GM21447 (cell line): ENCODE results near the gene NAIF1.
A peak's percentile ranks its signal among the peaks of the same experiment; 100 is the strongest.
"Not testable (repeated sequence)": the region's sequence is repeated elsewhere in the genome, so short reads cannot be mapped to it uniquely, and the experiment has no call there.

Source experiments
- ATAC-seq: cut with Tn5 transposase; IDR thresholded peaks from one replicate; pipeline ENCODE4 v1.9.1; 2021; ENCODE audit not compliant: unreplicated experiment

The NAIF1 gene

GRCh38 chr9:128034821-128035652 is 32.1 kb downstream of the NAIF1 start:
- no peak for ATAC-seq

DNA sequence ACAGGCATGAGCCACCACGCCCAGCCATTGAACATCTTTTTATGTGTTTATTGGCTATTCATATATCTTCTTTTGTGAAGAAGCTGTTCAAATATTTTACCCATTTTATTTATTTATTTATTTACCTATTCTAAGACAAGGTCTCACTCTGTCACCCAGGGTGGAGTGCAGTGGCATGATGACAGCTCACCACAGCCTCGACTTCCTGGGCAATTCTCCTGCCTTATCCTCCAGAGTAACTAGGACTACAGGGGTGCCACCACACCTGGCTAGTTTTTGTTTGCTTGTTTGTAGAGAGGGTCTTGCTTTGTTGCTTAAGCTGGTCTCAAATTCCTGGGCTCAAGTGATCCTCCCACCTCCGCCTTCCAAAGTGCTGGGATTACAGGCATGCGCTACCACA is 33.5 kb downstream of the NAIF1 start:
- no peak for ATAC-seq

GRCh38 chr9:128027705-128028104 is 39.4 kb downstream of the NAIF1 start:
- ATAC-seq = no peak

DNA sequence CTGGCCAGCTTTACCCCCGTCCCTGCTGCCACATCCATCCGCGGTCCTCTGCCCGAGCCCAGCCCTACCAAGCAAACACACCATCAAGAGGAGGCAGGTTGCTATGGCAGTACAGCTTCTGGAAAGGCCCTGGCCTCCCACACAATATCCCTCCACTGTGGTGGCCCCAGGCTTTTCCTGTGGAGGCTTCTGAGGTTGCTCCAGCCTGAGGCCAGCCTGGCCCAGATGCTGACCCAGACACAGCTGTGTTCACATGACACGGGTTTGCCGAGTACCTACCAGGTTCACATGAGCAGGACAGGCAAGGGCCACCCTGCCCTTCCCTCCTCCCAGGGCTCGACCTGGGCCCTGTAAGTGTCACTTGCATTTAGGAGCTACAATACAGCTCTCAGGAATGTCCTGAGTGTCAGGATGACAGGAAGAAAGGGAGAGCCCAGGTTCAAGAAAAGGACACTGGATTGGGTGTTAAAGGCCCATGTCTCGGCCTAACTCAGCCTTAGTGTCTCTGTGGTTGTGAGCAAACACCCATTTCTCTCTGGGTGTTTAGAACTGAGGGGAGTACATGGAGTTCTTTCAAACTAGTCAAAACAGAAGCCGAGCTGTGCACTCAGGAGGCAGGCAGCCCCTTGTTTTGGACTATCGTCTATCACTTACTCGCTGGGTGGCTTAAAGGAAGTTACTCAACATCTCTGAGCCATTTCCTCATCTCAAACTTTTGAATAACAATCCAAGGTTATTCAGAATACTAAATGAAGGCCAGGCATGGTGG is 40.2 kb downstream of the NAIF1 start:
- peak; percentile 18 for ATAC-seq

DNA sequence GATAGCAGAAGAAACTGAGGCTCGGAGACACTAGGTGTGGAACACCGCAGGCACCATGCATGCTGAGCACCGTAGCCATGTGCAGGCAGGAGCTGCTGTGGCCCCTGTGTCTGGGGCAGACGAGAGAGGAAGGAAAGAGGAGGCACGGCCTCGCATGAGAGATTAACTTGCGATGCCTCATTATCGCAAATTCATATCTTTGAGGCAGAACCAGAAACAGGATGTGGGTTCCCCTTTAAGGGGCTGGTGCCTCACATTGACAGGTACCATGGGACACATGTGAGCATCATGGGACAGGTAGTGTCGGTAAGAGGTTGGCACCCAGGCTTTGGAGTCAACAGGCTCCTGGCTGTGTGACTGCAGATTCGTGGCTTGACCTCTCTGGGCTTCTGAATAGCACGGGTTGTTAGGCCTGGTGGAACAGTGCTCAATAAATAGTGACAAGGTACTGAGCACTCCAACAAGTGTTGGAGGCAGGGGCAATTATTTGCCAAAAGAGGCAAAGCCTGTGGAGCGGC is 40.8 kb downstream of the NAIF1 start:
- ATAC-seq = peak; percentile 49

DNA sequence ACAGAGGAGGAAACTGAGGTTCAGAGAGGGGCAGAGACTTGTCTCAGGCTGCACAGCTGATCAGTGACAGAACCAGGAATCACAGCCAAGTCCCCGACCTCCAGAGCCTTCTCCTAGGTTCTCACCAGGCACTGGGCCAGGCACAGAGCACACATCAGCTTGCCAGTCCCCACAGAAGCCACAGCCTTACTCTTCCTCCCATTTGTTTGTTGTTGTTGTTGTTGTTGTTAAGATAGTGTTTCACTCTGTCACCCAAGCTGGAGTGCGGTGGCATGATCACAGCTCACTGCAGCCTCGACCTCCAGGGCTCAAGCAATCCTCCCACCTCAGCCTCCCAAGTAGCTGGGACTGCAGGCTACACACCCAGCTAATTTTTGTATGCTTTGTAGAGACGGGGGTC is 41.4 kb downstream of the NAIF1 start:
- ATAC-seq = no peak

- no peak for ATAC-seq
Measured at GRCh38 chr9:128024761-128025308, 42.3 kb downstream of the NAIF1 start.

GRCh38 chr9:128023671-128024070 is 43.4 kb downstream of the NAIF1 start:
- not testable (repeated sequence) for ATAC-seq

DNA sequence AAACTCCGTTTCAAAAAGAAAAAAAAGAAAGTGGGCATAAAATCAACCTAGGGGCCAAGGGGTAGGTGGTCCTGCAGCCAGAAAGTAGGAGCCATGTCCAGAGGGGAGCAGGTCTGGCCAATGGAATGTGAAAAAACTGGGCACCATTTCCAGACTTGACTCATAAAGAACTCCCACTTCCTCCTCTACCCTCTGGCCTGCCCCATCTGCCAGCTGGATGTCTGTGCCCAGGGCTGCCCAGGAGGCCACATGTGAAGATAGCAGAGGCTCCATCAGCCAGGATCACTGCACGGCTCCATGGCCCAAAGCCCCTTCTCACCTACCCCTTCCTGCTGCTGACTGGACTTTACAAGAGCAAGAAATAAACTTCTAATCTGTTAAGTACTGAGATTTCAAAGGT is 44.2 kb downstream of the NAIF1 start:
- no peak for ATAC-seq

- no peak for ATAC-seq
Measured at GRCh38 chr9:128021098-128021497, 46.0 kb downstream of the NAIF1 start.

DNA sequence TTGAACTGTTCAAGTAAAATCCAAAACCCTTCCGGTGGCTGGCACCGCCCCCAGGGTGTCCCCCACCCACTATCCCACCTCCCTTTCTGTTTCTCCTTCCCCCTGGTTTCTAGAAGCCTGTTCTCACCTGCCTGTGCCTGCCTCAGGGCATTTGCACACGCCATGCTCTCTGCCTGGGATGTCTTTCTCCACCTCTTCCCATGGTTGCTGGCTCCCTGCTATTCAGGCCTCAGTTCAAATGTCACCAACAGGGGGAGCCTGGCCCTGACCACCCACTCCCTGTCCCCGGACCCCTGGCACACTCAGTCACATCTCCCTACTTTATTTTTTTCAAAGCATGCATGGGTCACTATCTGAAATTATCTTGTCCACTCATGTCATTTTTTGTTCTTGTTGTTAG is 46.4 kb downstream of the NAIF1 start:
- no peak for ATAC-seq

DNA sequence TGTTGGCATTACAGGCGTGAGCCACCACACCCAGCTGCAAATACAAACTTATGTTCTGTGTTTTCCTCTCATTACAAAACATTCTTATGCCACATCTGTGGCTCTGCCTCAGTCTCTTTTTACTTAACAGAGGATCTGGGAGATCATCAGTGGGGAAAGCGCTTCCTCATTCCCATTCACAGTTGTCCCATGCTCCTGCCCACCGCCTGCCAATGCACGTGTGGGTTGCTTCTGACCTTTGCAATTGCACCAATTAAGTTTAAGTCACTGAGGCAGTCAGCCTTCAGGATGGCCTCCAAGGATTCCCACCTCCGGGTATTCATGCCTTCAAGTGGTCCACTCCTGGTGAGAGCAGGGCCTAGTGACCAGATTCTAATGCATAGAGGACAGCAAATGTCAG is 51.4 kb downstream of the NAIF1 start:
- no peak for ATAC-seq
